ENCODE measurements around the gene KCNQ1. TPM values are rescaled to one million over a fixed set of nuclear protein-coding genes. Genes with fewer than 3 reads are reported as not detected.
A peak's percentile ranks its signal among the peaks of the same experiment; 100 is the strongest.

The KCNQ1 gene
- total RNA-seq, 1 donor from 2014 or later = 0.86 TPM

DNA sequence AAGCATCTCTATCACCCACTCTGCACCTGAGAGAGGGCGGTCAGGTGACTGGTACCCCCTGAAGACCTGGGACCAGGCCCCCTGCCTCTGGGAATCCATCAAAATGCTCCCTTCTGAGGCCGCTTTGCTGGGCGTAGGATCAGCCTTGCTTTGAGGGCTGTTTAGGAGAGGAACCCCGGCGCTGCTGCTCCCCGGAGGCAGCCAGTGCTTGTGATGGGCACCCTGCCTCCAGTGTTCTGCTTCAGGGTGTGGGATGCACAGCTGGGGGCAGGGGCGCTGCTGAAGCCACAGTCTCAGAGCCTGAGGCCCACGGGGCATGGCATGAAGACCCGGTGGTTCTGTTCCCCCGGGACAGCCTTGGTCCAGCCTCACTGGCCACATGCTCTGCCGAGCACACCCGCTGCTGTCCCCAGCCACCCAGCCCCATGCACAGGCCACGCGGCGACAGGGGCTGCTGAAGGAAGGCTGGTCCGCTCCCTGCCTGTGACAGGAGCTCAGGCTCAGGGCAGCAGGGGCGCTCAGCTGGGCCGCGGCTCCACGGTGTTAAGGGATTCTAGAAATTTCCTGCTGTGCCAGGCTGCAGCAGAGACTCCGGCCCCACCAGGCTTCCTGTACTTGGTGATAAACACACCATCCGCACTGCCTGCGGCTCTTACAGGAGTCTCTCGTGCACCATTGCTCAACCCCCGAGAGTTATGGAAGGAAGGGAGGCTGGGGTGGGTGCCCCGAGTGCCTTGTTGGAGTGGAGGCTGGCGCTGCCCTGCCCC, 91.0 kb downstream of the KCNQ1 start:
- Mint-ChIP-seq H3K9me3 (no peaks in the 10 kb centered on the region), H3K27me3 (ENCODE audit: low read depth) (no peaks in the 10 kb centered on the region), H3K36me3 (ENCODE audit: low read depth) (no peaks in the 10 kb centered on the region), H3K27ac (ENCODE audit: unreplicated experiment) (no peak overlapping the region), H3K4me3 (no peak overlapping the region), H3K4me1 (peaks cover 22% of the 10 kb centered on the region)
- no peak for DNase-seq (ENCODE audit: low read depth, low spot score)
- TF ChIP-seq, protein P1, sequence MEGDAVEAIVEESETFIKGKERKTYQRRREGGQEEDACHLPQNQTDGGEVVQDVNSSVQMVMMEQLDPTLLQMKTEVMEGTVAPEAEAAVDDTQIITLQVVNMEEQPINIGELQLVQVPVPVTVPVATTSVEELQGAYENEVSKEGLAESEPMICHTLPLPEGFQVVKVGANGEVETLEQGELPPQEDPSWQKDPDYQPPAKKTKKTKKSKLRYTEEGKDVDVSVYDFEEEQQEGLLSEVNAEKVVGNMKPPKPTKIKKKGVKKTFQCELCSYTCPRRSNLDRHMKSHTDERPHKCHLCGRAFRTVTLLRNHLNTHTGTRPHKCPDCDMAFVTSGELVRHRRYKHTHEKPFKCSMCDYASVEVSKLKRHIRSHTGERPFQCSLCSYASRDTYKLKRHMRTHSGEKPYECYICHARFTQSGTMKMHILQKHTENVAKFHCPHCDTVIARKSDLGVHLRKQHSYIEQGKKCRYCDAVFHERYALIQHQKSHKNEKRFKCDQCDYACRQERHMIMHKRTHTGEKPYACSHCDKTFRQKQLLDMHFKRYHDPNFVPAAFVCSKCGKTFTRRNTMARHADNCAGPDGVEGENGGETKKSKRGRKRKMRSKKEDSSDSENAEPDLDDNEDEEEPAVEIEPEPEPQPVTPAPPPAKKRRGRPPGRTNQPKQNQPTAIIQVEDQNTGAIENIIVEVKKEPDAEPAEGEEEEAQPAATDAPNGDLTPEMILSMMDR (conservative IDR thresholded peaks at IDR 0.05) = no peak

DNA sequence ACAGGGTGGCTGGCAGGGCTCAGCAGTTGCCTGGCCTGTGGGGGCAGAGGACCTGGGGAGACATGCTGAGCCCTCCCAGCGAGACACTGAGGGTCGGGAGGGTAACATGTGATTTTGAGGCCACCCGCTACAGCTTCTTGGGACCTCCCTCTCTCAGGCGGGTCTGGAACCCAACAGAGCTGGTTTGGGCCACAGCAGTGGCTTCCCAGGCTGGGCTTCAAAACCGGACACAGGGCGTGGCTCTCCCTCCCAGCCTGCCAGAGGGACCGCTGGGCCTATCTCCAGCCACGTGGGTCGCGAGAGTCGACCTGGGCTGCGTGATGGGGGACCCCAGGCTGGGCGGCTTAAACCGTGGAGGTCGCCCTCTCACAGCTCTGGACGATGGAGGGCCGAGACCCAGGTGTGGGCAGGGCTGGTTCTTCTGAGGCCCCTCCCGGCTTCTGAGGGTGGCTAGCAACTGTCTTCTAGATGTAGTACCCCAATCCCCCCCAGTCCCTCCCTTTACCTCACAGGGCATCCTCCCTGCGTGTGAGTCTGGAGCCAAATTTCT, 91.7 kb downstream of the KCNQ1 start:
- Mint-ChIP-seq H3K4me3 (no peak overlapping the region), H3K27ac (ENCODE audit: unreplicated experiment) (no peak overlapping the region), H3K9me3 (no peaks in the 10 kb centered on the region), H3K27me3 (ENCODE audit: low read depth) (no peaks in the 10 kb centered on the region), H3K4me1 (peaks cover 22% of the 10 kb centered on the region), H3K36me3 (ENCODE audit: low read depth) (no peaks in the 10 kb centered on the region)
- TF ChIP-seq, protein P1 (conservative IDR thresholded peaks at IDR 0.05) = no peak
- DNase-seq (ENCODE audit: low read depth, low spot score) = no peak

GRCh38 chr11:2537010-2537705, 92.3 kb downstream of the KCNQ1 start:
- H3K9me3 Mint-ChIP-seq = no peaks in the 10 kb centered on the region
- no peaks in the 10 kb centered on the region for H3K36me3 Mint-ChIP-seq (ENCODE audit: low read depth)
- no peak overlapping the region for H3K27ac Mint-ChIP-seq (ENCODE audit: unreplicated experiment)
- H3K27me3 Mint-ChIP-seq (ENCODE audit: low read depth) = no peaks in the 10 kb centered on the region
- TF ChIP-seq, protein P1 (conservative IDR thresholded peaks at IDR 0.05) = no peak
- peaks cover 22% of the 10 kb centered on the region for H3K4me1 Mint-ChIP-seq
- H3K4me3 Mint-ChIP-seq = no peak overlapping the region
- no peak for DNase-seq (ENCODE audit: low read depth, low spot score)

- DNase-seq (ENCODE audit: low read depth, low spot score) = no peak
- no peak overlapping the region for H3K4me3 Mint-ChIP-seq
- no peaks in the 10 kb centered on the region for H3K9me3 Mint-ChIP-seq
- H3K4me1 Mint-ChIP-seq = peaks cover 16% of the 10 kb centered on the region
- H3K27me3 Mint-ChIP-seq (ENCODE audit: low read depth) = no peaks in the 10 kb centered on the region
- TF ChIP-seq, protein P1 (conservative IDR thresholded peaks at IDR 0.05) = no peak
- no peaks in the 10 kb centered on the region for H3K36me3 Mint-ChIP-seq (ENCODE audit: low read depth)
- H3K27ac Mint-ChIP-seq (ENCODE audit: unreplicated experiment) = peak overlapping the region; percentile 88
These were observed 93.3 kb downstream of the KCNQ1 start for GRCh38 chr11:2537896-2538724.

- Mint-ChIP-seq H3K27me3 (ENCODE audit: low read depth) (no peaks in the 10 kb centered on the region), H3K4me3 (no peak overlapping the region), H3K27ac (ENCODE audit: unreplicated experiment) (no peak overlapping the region), H3K36me3 (ENCODE audit: low read depth) (no peaks in the 10 kb centered on the region), H3K9me3 (no peaks in the 10 kb centered on the region), H3K4me1 (peaks cover 9% of the 10 kb centered on the region)
- no peak for DNase-seq (ENCODE audit: low read depth, low spot score)
- TF ChIP-seq, protein P1 (conservative IDR thresholded peaks at IDR 0.05) = no peak
These were observed 94.1 kb downstream of the KCNQ1 start for GRCh38 chr11:2538951-2539350.
